Sigmoid colon (tissue), 3 donors: Measurements from ENCODE around the gene TNRC18.

Source experiments
- POLR2A ChIP-seq, 2 donors: fragments of 450-650 bp; IDR thresholded peaks; one replicate each; pipeline ENCODE4 v1.6.1; 2016; ENCODE audit warnings: antibody characterized with exemption in 2 of 2, mild to moderate bottlenecking in 2 of 2, moderate library complexity in 2 of 2
- TF ChIP-seq, protein P1 (sequence below), 4 experiments: fragments of 450-650 bp in 3 of 4; fragments of 200-600 bp in 1 of 4; IDR thresholded peaks; one replicate each; pipeline ENCODE4 v1.5.1; 2016 to 2019; ENCODE audit warnings: antibody characterized with exemption in 4 of 4, mild to moderate bottlenecking in 3 of 4, moderate library complexity in 2 of 4

DNA sequence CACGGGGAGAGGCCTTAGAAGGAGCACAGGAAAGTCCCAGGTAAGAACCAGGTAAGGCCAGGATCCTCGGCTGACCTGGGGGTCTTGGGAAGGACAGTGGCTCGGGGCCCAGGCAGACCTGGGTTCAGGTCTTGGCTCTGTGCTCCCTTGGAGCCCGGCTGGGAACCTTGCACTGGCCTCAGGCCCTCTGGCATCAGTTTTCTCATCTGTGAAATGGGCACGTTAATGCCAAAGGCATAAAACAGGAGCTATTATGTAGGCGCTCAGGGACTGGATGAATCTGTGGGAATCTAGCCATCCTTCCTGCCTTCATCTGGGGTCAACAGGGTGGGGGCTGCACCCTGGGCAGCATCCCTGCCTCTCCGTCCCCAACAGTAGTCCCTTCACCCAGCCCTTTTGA lies 149.2 kb downstream of the TNRC18 start:
- TF ChIP-seq, protein P1, sequence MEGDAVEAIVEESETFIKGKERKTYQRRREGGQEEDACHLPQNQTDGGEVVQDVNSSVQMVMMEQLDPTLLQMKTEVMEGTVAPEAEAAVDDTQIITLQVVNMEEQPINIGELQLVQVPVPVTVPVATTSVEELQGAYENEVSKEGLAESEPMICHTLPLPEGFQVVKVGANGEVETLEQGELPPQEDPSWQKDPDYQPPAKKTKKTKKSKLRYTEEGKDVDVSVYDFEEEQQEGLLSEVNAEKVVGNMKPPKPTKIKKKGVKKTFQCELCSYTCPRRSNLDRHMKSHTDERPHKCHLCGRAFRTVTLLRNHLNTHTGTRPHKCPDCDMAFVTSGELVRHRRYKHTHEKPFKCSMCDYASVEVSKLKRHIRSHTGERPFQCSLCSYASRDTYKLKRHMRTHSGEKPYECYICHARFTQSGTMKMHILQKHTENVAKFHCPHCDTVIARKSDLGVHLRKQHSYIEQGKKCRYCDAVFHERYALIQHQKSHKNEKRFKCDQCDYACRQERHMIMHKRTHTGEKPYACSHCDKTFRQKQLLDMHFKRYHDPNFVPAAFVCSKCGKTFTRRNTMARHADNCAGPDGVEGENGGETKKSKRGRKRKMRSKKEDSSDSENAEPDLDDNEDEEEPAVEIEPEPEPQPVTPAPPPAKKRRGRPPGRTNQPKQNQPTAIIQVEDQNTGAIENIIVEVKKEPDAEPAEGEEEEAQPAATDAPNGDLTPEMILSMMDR (IDR thresholded peaks at IDR 0.05): no peak
- no peak for TF ChIP-seq POLR2A (IDR thresholded peaks at IDR 0.05)
